Glomerular visceral epithelial cell (primary cell): ENCODE measurements around the gene KRTAP4-5.
"Not testable (repeated sequence)": the region's sequence is repeated elsewhere in the genome, so short reads cannot be mapped to it uniquely, and the experiment has no call there.

ENCODE experiments used
- DNase-seq: peaks from one replicate; pipeline ENCODE4 v3.0.0-alpha.2; 2016; ENCODE audit errors: extremely low spot score

The KRTAP4-5 gene

DNA sequence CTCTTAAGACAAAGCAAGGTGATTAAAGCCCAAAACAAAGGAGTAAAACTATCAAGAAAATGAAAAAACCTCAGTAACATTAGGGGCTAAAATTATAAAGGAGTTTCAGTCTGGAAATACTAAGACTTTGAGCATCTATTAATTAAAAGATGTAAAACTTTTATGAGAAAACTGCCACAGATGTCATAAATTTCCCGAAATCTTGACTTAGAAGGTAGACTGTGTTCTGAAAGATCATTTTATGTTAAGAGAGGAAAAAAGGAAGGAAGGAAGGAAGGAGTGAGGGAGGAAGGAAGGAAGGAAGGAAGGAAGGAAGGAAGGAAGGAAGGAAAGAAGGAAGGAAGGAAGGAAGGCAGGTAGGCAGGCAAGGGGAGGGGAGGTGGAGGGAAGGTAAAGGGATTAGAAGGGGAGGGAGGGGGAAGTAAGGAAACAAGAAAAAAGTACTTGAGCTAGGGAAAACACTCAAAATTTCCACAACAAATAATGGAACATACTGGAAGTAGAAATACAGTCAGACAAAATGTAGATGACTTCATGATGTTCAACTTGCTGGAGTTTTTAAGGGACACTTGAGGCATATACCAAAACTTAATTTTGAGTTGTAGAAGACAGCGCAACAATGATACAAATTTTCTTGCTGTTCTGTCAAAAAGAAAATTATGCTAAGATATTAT lies 2.0 kb downstream of the KRTAP4-5 start:
- DNase-seq = no peak

DNA sequence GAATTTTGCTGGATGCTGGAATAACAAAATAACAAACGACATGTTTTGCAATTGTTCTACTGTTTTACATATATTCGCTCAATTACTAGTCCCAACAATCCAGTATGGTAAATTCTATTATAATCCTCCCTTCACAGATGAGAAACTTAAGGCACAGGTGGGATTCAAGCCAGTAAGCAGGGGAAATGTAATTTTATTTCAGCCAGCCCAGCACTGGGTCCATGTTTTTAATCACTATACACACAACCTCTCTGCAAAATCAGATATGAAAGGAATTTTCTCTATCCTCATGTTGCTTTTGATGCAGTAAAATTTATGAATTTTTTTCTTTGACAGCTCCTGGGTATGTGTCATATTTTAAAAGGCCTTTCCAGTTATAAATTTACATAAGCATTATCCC lies 4.4 kb downstream of the KRTAP4-5 start:
- no peak for DNase-seq

DNA sequence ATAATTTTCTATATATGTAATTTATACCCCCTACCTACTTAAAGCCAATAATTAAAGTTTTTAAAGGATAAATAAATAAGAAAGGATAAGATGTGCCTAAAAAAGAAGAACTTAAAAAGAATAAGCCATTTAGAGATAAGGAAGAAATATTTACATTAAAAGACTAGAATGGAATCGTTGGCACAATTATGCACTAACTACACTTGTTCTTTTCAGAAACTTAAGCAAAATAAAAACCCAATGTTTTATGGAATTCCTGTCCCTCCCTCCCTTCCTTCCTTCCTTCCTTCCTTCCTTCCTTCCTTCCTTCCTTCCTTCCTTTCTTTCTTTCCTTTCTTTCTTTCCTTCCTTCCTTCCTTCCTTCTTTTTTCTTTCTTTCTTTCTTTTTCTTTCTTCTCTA lies 4.8 kb downstream of the KRTAP4-5 start:
- no peak for DNase-seq

DNA sequence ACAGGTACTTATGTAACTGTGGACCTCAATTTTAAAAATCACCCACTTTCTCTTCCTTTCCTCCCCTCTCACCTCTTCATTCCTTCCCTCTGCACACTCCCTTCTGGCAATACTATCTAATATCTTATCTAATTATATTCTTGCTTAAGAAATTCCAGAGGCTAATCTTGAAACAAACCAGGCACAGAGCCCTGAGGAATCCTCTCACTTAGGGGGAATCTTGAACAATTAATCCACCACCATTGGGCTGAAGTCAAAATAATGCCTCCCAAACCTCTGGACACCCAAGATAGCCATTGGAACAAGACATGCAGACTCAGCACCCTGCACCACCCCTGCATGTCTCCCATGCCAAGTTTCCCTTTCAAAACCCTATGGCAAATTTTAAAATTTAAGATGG lies 8.3 kb downstream of the KRTAP4-5 start:
- DNase-seq = no peak

DNA sequence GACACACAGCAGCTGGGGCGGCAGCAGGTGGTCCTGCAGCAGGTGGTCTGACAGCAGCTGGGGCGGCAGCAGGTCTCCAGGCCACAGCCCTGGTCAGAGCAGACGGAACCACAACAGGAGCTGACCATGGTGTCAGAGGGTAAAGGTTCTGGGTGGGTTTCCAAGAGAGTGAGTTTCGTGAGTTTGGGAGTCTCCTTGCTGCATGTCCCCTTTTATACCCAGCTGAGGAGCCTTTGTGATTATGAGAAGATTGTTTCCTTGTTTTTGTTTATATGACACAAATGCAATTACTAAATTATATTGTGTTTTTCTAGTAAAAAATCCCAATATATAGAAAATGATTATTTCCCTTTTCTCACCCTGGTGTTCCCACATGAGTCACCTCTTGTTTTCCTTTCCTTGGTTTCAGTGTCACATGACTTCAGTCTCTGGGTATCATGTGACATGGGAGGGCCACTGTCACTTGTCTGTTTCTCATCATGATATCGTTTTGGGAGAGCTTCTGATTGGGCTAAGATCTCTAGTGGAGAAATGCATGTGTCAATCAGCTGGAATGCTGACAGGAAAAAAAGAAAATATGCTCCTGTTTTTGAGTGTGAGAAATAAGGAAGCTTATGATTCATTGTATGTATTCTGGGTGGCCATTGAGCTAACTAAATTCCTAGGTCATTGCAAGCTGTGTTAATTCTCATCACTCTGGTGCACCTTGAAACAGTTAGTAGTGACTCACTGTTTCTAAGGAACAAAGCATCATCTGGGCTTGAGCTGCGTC lies 9.1 kb downstream of the KRTAP4-5 start, which contains the start of gene KRTAP4-6:
Gene KRTAP4-6 (minus strand): TSS at position 185 of the 772 bp plus-strand sequence. CDS start 57 bp downstream, at position 128.
- peak; percentile 85 for DNase-seq

DNA sequence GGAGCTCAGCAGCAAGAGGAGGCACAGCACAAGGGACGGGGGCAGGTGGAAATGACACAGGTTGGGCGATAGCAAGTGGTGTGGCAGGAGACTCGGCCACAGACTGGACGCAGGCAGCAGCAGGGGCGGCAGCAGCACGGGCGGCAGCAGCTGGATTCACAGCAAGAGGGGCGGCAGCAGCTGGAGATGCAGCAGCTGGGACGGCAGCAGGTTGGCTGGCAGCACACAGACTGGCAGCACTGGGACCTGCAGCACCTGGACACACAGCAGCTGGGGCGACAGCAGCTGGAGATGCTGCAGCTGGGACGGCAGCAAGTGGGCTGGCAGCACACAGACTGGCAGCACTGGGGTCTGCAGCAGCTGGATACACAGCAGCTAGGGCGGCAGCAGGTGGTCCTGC lies 9.8 kb downstream of the KRTAP4-5 start:
- DNase-seq = not testable (repeated sequence)

DNA sequence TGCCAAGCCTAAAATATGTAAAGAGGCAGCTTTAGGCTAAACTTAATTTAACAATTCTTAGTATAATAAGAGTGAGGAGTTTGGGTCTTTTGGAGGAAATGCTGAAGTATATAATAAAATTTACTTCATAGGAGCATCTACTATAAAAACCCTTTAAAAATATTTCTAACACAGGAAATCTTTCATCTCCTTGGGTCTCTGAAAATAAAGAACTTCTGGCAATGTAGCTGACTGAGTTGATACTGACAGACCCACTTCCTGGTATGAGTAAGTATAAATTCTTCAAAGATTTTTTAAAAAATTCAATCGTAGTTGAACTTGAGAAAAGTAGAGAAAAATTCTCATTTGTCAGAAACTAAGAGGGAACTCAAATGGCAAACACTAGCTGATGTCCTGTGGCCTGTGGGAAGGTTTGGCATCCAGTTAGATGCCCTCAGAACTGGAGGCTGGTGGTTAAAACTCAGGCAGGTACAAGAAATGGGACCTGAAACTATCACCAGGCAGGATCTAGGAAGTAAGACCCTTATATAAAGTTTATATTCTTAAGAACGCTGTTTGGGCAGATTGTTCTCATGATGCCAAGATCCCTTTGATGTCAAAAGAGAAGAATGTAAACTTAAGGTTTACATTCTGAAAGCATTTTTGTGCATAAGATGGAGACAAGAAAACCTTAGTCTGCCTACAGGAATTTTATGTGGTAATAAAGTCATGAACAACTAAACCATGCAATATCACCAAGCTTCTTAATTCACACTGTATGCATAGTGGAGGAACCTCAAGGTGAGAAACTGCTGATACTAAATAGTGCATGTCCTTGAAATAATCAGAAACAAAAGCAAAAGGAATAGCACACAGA lies 15.5 kb downstream of the KRTAP4-5 start:
- no peak for DNase-seq

DNA sequence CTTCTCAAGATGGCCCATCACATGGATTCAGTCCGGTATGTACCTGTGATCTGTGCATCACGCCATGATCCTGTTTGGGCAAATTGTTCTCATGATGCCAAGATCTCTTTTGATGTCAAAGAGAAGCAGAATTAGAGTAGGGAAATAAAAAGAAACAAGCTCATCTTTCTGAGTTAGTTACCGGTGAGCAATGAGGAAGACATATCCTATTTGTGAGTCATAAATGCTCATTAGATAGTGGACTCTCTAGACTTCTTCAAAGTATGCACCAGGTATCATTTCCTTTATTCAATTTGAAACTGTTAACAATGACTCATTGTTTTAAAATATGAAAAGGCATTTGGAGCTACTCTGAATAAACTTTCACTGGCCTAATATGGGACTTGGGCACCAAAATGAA lies 17.6 kb downstream of the KRTAP4-5 start:
- peak; percentile 34 for DNase-seq

DNA sequence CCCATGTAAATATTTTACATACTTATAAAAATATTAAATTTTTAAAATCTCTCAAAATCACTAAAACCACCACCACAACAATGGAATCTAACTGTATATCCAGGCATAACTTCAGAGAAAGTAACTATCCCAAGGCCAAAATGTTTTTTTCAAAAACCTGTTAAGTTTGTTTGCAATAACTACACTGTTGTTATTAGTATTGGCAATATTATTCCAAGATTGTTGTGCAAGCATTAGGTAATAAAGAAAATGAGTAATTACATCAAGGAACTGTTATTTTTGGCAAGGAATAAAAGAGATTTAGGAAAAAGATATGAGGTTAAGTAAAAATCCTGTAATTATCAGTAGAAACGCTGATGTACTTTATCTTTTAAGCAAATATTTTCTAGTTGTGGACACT lies 22.3 kb downstream of the KRTAP4-5 start:
- DNase-seq = no peak

DNA sequence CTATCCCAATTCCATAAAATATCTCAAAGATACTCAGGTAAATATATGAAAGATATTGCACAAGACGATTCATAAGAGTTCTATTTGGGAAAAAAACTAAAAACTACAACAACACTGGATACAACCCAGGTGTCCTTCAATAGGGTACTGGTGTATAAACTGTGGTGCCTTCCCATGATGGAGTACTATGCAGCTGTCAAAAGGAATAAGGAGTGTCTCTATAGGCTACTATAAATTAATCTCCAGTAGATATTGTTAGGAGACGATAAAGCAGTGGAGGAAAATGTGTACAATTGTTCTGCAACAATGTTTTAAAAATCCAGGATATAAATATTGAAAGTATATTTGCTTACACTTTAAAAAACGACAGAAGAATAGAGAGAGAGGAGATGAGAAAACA lies 23.2 kb downstream of the KRTAP4-5 start:
- no peak for DNase-seq

DNA sequence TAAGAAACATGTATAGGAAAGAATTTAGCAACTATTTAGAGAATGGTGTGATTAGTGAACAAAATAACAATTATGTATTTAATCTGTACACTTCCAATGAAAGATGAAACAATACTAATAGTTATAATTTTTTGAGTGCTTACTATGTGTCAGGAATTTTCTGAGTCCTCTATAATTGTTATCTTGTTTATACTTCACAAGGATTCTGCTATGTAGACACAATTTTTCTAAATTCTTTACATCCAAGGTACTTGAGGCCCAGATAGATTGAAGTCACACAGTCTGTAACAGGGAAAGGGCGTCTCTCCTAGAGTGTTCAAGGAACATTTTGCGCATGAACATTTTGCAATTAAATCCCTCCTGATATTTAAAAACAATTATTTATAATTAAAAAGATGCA lies 24.6 kb downstream of the KRTAP4-5 start:
- no peak for DNase-seq

DNA sequence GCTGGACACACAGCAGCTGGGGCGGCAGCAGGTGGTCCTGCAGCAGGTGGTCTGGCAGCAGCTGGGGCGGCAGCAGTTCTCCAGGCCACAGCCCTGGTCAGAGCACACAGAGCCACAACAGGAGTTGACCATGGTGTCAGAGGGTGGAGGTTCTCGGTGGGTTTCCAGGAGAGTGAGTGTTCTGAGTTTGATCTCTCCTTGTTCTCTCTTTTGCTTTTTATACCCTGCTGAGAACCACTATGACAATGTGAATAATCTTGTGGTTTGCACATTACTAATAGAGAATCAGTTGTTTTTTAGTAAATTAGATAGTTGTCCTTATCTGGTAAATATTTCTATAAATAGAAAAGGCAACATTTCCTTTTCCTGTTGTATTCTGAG lies 25.6 kb downstream of the KRTAP4-5 start, which contains the start of gene KRTAP4-12:
Gene KRTAP4-12 (minus strand): TSS at position 192 of the 381 bp plus-strand sequence. CDS start 60 bp downstream, at position 132.
- DNase-seq = not testable (repeated sequence)

DNA sequence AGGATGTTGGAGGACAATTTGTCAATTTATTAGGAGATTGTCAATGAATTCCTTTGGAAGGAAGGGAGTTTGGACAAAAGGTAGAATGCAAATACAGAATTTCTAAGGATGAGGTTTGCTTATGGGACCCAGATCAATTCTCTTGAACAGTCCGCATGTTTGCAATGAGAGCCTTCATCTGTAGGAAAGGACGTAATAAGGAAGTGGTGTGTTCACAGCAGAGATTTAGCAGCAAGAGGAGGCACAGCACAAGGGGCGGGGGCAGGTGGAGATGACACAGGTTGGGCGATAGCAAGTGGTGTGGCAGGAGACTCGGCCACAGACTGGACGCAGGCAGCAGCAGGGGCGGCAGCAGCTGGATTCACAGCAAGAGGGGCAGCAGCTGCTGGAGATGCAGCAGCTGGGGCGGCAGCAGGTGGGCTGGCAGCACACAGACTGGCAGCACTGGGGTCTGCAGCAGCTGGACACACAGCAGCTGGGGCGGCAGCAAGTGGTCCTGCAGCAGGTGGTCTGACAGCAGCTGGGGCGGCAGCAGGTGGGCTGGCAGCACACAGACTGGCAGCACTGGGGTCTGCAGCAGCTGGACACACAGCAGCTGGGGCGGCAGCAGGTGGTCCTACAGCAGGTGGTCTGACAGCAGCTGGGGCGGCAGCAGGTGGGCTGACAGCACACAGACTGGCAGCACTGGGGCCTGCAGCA lies 26.2 kb downstream of the KRTAP4-5 start:
- DNase-seq = not testable (repeated sequence)

DNA sequence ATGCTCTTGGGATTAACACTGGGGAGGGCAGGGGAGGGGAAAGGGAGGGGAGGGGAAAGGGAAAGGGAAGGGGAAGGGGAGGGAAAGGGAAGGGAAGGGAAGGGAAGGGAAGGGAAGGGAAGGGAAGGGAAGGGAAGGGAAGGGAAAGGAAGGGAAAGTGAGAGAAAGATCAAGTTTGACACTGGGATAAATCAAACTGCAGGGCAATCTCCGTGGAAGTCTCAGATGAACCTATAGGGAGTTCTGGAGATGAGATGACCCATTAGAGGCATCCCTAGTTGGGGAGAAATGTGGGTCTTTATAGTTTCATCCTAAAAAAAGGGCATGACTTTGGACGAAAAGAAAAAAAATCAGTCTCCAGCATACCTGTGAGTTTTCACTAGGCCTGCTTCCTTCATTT lies 27.9 kb downstream of the KRTAP4-5 start:
- DNase-seq = no peak

DNA sequence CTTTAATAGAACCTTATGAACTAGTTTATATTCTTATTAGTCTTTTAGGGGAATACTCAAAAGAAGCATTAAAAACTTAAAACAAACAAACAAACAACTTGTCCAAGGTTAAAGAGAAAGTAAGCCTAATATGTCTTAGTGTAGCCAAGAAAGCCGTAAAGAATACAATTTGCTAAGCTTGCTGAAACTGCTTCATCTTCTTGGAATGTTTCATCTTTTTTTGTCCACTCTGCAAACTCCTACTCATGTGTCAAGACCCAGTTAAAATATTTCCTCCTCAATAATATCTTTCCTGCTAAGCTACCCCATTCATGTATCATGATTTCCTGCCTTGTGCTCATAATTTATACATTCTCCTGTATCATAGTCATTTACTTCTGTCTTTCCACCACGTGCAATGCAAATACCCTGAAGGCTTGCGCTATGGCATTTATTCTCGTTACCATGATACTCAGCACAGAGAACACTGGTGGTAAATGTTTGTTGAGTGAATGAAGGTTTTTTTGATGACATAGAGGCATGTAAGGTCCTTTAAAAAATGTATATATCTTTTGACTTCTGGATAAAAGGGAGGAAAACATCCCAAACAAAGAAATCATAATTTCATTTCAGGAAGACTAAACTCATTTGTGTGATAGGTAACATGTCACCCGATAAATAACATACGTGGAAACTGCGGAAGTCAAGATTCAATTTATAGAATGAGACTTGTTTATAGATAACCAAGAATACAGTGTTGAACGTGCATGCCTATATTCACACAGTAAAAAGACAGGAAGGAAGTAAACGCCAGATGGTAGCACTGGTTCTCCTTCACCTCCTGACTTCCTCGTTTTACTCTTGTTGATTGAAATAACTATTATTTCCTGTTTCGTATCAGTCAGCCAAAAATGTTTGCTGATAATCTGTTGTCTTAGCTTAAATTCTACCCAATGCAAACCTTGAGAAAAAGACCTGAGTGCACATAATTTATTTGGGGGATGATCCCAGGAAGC lies 29.6 kb downstream of the KRTAP4-5 start:
- not testable (repeated sequence) for DNase-seq

DNA sequence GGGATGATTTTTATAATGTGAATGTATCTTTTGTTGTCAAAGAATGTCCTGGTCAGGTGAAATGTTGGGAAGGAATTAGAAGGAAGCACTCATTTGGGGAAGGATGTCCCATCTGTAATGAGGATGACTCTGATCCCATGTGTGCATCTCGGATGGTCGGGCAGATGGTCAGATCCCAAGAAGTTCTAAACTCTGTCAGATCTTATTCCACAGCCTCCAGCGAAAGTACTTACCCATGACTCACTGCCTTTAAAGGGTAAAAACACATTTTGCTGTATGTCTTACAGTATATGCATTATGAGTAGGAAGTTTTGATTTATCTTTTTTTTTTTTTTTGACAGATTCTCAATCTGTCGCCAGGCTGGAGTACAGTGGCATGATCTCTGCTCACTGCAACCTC lies 30.9 kb downstream of the KRTAP4-5 start:
- no peak for DNase-seq

DNA sequence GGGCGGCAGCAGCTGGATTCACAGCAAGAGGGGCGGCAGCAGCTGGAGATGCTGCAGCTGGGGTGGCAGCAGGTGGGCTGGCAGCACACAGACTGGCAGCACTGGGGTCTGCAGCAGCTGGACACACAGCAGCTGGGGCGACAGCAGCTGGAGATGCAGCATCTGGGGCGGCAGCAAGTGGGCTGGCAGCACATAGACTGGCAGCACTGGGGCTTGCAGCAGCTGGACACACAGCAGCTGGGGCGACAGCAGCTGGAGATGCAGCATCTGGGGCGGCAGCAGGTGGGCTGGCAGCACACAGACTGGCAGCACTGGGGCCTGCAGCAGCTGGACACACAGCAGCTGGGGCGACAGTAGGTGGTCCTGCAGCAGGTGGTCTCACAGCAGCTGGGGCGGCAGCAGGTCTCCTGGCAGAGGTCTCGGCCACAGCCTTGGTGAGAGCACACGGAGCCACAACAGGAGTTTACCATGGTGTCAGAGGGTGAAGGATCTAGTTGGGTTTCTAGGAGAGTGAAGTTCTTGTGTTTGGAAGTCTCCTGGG lies 31.7 kb downstream of the KRTAP4-5 start, which contains the start of gene KRTAP4-11:
Gene KRTAP4-11 (minus strand): TSS at position 528 of the 541 bp plus-strand sequence. CDS start 58 bp downstream, at position 470.
- DNase-seq = not testable (repeated sequence)

DNA sequence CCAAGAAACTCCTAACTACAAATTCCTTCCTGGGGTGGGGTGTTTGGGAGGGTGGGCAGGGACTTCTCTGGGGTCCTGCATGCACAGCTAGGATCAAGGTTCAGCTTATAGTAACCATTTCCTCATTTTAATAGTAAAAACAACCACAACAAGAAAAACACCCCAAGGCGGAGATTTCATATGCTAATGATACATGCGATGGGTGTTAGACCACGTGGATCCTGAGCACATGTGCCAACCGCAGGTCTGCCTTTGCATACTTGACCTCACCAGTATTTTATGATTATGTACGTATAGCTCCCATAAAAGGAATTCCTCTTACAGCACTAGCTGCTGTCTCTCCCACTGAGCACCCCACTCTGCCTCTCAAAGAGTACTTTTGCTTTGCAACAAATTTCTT lies 33.3 kb downstream of the KRTAP4-5 start:
- no peak for DNase-seq

DNA sequence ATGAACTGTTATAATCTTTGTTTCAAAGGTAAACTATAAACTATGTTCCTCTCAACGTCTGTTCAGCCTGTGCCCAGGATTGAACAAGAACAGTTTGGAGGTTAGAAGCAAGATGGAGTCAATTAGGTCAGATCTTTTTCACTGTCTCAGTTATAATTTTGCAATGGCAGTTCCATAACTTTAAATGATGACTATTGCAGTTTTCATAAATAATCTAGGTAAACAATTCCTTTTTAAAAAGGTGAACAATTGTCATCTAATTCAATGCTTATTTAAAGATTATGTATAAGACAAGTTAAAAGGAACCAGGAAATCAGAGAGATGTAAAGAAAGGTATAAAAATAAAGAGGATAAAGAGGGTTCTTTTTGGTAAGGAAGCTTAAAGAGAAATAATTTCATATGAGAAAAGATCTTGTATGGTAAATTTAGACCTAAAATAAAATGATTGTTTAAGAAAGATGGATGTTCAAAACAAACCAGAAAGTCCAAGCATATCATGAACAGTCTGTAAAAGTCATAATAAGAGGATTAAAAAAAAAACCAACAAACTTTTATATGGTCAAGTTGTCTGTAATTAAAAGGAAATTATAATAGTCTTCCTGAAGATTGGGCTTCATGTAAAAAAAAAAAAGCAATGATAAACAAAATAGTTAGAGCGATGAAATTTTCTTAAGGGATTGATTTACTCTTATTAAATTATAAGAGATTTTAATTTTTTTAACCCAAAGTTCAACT lies 38.3 kb downstream of the KRTAP4-5 start:
- no peak for DNase-seq
